GM18508 (cell line): ENCODE measurements around the gene PPP1R36.
"Not testable (repeated sequence)": the region's sequence is repeated elsewhere in the genome, so short reads cannot be mapped to it uniquely, and the experiment has no call there.

Source experiments
- ATAC-seq: cut with Tn5 transposase; IDR thresholded peaks from one replicate; pipeline ENCODE4 v1.9.1; 2021; ENCODE audit warnings: moderate number of reproducible peaks; ENCODE audit not compliant: insufficient read depth, unreplicated experiment

PPP1R36 gene

DNA sequence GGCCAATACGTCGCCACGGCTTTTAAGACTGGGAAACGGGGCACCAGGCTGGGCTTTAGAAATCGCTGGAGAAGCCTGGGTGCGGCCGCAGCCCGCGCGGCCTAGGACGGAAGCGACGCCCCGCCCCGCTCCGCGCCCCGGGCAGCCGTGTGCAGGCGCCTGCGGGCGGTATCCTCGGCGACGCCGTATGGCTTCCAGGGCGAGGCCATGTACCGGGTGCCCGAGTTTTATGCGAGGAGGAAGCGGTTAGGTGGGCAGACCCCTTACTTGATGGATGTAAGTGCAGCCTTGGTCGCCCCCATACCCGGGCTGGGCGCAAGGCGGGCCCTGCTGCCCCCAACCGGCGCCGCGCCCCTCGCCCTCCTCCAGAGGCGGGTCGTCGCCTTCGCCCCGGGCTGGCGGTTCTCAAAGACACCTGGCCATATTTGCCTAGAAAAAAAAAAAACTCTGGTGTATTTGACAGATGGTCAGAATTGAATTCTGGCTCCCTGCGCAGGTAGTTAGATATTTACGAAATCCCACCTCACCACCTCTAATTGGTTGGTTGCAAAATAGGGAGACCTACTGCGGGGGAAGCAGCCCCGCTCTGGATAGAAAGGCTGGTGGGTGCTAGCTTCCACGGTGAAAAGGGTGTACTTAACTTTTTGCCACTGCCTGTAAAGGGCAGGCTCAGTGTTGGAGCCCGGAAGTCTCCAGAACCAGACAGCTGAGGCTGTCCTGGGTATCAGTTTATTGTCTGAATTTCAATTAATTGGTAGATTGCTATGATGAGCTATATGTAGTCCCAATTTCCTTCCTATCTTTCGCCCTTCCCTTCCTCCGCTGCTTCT, at the start of gene PPP1R36:
PPP1R36 (plus strand) TSS at position 171 of the 830 bp plus-strand sequence; CDS start at position 208, 37 bp downstream.
- no peak for ATAC-seq

GRCh38 chr14:64500088-64500487, 49.7 kb upstream of the PPP1R36 start:
- no peak for ATAC-seq

GRCh38 chr14:64501411-64502171, 48.2 kb upstream of the PPP1R36 start:
- no peak for ATAC-seq

DNA sequence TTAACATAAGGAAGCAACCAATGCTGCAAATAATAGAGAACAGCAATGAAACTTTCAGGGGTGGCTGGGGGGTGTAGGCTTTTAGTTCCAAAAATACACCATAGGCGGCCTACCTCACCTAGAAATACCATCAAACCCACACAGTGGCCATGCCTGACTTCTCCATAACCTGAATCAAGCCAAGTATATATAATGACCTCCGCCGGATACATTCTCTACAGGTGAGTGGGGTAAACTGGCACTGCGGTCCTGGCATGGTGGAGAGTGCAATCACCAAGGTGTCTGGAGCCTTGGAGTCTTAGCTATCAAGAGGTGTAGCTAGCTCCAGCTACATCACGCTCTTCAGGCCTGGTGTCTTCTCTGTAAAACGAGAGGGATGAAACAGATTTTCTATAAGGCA, 47.3 kb upstream of the PPP1R36 start:
- ATAC-seq: no peak

DNA sequence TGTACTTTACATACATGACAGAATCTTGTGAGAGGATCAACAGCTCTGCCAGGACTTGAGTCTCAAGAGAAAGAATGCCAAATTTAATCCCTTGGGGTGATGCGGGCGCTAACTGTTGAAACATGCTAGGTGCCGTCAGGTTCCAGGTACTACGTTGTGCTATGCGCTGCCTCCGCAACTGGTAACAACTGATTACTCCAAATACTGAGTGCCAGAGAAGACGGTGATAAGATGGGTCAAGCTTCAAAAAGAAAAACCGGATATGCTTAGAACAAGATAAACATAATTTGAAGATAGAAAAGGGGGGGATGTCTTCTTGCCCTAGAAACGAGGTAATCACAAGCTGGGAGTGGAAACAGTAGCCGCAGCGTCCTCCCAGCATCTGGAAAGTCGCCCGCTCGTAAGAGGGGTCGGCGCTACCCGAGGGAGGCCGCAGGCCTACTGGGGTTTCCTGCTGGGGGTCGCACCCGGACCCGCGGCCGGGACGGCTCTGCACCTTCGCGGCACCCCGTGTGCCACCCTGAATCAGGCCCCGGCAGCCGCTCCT, 46.8 kb upstream of the PPP1R36 start:
- no peak for ATAC-seq

- peak; percentile 48 for ATAC-seq
Measured at GRCh38 chr14:64503434-64504309, 46.1 kb upstream of the PPP1R36 start, which contains the start of gene ZBTB25. Gene ZBTB25, minus strand, starts transcription at chr14:64503838. Its CDS starts 13,305 bp downstream, at chr14:64490533.

DNA sequence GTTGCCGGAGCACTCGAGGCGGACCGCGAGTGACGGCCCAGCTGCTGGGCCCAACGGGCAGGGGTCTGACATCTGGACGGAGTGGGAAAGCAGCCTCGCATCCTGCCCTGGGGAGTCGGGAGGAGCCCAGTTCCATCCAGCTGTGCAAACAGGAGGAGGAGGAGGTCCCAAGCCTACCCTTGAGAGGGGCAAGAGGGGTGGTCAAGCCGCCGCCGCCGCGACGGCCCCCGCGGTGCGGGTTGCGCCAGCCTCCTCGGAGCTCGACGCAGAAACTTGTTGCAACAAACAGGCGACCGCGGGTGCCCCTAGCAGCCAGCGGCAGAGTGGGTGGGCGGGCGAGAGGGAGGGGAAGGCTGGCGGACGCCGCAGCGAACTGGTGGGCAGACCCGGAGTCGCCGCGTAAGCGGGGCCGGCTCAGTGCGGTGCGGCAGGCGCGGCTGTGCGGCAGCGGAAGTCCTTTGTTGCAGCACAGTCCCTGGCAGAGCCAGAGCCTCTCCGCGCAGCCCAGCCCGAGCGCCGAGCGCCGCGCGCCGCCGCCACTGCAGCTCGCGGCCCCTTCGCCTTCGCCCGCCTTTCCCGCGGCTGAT, 45.4 kb upstream of the PPP1R36 start, which contains the start of gene ZBTB1:
ZBTB1 (plus strand) TSS at position 461 of the 587 bp plus-strand sequence. CDS start 16,735 bp downstream, outside the sequence.
- ATAC-seq: no peak

GRCh38 chr14:64504897-64505794, 44.6 kb upstream of the PPP1R36 start:
- ATAC-seq: no peak

GRCh38 chr14:64506721-64507120, 43.0 kb upstream of the PPP1R36 start:
- ATAC-seq: no peak

GRCh38 chr14:64507376-64508156, 42.2 kb upstream of the PPP1R36 start:
- ATAC-seq: no peak

- ATAC-seq: no peak
Measured at GRCh38 chr14:64508215-64508776, 41.5 kb upstream of the PPP1R36 start.

DNA sequence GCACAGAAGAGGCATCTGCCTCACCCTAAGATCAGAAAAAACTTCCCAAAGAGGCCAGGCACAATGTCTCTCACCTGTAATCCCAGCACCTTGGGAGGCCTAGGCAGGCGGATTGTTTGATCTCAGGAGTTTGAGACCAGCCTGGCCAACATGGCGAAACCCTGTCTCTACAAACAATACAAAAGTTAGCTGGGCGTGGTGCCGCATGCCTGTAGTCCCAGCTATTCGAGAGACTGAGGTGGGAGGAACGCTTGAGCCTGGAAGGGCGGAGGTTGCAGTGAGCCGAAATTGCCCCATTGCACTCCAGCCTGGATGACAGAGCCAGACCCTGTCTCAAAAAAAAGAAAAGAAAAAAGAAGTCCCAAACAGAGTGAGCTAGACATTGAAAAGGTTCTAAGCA, 40.7 kb upstream of the PPP1R36 start:
- ATAC-seq: no peak

DNA sequence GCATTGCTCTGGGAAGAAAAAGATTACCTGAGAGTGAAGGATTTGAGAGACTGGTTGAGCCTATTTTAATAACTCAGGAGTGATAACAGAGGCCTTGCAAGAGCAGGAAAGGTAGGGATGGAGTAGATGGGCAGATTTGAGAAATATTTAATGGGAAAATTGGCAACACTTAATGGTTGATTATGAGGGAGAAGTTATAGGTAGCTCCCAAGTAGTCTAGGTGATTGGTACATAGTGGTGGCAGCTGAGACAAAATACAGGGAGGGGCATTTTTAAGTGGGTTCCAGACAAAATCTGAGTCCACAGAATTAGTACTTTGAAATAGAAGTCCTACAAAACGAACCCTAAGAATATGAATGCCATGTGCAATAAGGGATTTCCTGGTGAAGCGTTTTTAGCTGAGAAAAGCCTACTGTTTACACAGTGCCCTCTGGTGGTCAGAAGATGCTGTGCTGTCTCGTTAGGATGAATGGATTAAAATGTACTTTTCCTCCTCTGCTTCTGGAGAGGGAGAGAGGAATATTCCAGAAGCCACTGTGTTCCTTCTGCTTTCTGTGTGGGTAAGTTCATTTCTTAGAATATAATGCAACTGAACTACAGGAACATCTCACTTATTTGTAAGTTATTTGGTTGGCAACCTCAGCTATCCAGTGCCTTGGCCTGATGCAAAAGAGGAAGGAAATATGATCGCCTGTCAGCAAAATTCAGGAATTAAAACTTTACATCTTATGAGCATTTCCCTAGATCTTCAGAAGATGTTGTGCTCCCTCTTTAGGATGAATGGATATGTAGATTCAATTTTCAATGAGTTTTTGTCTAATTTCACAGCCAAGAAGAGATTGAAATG, 38.7 kb upstream of the PPP1R36 start:
- ATAC-seq: no peak

DNA sequence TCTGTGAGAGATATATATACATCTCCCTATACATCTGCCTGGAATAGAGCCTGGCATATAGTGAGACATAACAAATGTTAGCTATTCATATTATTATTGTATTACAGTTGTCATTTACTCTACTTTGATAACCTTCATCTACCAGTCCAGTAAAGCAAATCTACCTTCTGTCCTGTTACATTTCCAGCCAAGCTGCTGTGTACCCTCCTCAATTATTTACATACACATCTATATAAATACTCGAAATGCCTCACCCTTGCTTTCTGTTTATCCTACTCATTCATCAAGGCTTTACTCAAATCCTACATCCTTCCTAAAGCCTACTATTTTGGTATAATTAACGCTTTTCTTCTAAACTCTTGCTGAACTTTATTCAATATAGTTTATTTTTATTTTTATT, 36.5 kb upstream of the PPP1R36 start:
- no peak for ATAC-seq

DNA sequence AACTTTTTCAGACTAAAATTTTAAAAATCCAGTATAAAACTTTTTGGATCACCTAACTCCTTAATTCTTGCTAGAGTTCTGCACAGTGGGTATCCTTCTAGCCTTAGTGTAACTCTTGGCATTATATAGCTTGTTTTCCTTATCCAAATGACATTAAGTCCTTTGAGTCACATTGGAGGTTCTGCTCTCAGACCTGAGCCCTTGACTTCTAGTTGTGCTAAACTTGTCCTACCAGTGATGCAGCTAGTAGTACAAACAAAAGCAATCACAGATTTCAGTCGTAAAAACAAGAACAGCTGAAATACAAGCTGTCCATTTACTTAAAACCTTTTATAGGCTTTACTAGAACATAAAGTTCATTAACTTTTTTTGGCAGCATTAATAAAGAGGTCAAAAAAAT, 34.7 kb upstream of the PPP1R36 start:
- ATAC-seq: no peak

DNA sequence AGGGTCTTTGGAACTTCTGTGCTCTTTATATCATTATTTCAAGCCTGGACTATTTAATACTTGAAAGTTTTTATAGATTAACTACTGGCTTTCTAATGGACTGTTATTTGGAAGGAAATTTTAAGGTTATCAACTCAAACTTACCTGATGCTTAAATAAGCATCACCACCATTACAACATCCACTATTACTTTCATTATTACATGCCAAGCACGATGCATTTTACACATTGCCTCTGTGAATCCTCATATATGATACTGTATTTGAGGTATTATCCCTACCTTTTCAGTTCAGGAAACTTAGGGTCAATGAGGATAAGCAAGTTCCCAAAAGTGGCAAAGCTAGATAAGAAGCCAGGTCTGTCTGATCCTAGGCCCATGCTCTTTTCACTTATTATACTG, 32.8 kb upstream of the PPP1R36 start:
- no peak for ATAC-seq

- ATAC-seq: not testable (repeated sequence)
Measured at GRCh38 chr14:64517667-64518066, 32.1 kb upstream of the PPP1R36 start.
